ENCODE results near the gene VIPR1.

- TF ChIP-seq CTCF (IDR thresholded peaks at IDR 0.05; ENCODE audit: low read depth, low read length) (no peak), EZH2phosphoT487 (IDR thresholded peaks at IDR 0.05; ENCODE audit: low read depth) (no peak)
These were observed 50.4 kb downstream of the VIPR1 start for GRCh38 chr3:42552830-42553229.
